H7 (cell line): Measurements from ENCODE around the gene SPINT1. TPM values are rescaled to one million over a fixed set of nuclear protein-coding genes. Genes with fewer than 3 reads are reported as not detected.

Experiments used
- DNase-seq: peaks from one replicate; pipeline ENCODE4 v3.0.0; 2012
- H3K27me3 ChIP-seq: 2 replicates; pipeline ENCODE4 v1.6.0; 2011; ENCODE audit warnings: mild to moderate bottlenecking, low read length; ENCODE audit not compliant: control insufficient read depth, insufficient read depth
- H3K36me3 ChIP-seq: replicated peaks from 2 replicates; pipeline ENCODE4 v1.5.1; 2011; ENCODE audit warnings: low read length; ENCODE audit not compliant: control insufficient read depth, insufficient read depth
- H3K4me3 ChIP-seq: 2 replicates; pipeline ENCODE4 v1.5.1; 2011; ENCODE audit warnings: low read depth, mild to moderate bottlenecking, control low read depth, low read length, moderate library complexity; ENCODE audit not compliant: insufficient read depth
- total RNA-seq: library from RNA; depleted of rRNA; stranded (reverse); fragments of >200 nt; shearing (Covaris generic); gene quantifications from 2 replicates; pipeline ENCODE4 v1.2.3, GENCODE V29; 2014

Gene SPINT1
- total RNA-seq, 1 experiment from 2014 or later, result 81.1 TPM

DNA sequence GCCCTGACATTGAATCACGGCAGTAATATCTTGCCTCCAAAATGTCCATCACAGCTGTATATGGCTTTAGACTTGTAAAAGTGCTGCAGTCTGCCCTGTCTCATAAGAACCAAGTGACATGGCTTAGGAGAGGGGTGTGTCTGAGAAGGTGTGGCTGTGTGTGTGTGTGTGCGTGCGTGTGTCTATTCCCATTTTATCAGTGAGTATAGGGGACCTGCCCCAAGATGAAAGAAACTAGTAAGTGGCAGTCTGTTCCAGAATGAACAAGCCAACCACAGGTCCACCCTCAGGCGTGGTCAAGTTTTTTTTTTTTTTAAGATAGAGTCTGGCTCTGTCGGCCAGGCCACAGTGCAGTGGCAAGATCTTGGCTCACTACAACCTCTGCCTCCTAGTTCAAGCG, 35.8 kb downstream of the SPINT1 start:
- no peaks in the 10 kb centered on the region for H3K36me3 ChIP-seq
- no peak for DNase-seq
- H3K27me3 ChIP-seq, result no peaks in the 10 kb centered on the region
- no peak overlapping the region for H3K4me3 ChIP-seq

DNA sequence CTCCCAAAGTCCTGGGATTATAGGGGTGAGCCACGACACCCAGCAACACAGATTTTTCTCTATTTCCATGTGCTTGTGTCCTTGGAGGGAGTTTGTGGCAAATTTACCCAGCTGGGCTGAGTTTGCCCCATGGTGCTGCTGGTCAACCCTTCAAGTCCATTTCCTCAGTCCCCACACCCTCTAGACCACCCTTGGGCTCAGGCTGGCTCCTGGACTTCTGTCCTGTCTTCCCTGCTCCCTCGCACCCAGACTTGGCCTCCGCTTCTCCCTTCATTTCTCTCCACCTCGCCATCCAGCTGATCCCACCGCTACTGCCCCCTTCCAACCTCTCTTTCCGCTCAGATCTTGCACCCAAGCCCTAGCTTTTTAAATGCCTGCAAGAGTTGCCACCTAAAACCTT, 37.5 kb downstream of the SPINT1 start:
- Histone ChIP-seq H3K4me3 (no peak overlapping the region), H3K27me3 (no peaks in the 10 kb centered on the region), H3K36me3 (no peaks in the 10 kb centered on the region)
- DNase-seq, result no peak

DNA sequence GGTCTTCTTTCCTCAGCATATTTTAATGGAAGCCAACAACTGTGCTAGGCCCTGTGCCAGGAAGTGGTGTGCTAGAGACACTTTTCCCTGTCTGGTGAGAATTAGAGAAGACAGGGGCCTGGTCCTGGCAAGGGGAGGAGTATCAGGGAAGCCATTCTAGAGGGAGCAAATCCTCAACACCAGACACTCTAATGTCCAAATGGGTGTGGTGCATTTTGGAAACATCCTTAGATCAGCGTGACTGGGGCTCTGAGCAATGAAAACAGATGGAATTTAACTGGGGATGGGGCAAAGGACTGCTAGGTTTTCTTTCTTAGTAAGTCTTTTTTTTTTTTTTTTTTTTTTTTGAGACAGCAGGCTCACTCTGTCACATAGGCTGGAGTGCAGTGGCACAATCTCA, 42.7 kb downstream of the SPINT1 start:
- Histone ChIP-seq H3K36me3 (no peaks in the 10 kb centered on the region), H3K4me3 (no peak overlapping the region)
- peak; percentile 11 for DNase-seq

DNA sequence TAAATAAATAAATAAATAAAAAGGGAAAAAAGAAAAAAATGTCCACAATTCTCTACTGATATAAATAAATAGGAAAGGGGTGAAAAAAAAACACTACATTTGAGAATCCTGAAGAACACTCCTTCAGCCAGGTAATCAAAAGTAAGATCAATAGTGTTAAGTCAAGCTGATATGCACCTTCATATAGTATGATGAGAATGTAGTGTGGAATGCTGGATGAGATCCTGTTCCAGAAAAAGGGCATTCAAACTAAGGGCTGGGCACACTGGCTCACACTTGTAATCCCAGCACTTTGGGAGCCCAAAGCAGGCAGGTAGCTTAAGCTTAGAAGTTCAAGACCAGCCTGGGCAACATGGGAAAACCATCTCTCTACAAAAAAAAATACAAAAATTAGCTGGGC, 45.3 kb downstream of the SPINT1 start:
- Histone ChIP-seq H3K4me3 (no peak overlapping the region), H3K36me3 (no peaks in the 10 kb centered on the region), H3K27me3 (peaks cover 4% of the 10 kb centered on the region)
- DNase-seq, result no peak

More for the DNA sequence above, 42.7 kb downstream of the SPINT1 start:
- H3K27me3 ChIP-seq, result no peaks in the 10 kb centered on the region

DNA sequence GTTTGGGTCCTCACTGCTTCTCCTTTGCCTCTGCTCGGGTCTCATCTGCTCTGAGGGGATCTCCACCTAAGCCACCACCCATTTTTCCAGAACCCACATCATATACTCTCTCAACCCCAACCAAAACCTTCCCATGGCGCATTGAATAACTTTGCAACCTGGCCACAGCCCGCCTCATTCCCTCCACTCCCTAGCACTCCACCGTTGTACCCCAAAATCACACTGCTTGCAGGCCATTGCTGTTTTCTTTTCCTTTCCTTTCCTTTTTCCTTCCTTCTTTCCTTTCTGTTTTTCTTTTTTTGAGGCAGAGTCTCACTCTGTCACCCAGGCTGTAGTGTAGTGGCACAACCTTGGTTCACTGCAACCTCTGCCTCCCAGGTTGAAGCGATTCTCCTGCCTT, 47.3 kb downstream of the SPINT1 start:
- peaks cover 4% of the 10 kb centered on the region for H3K27me3 ChIP-seq
- no peak for DNase-seq
- peaks cover 4% of the 10 kb centered on the region for H3K36me3 ChIP-seq
- H3K4me3 ChIP-seq, result no peak overlapping the region

DNA sequence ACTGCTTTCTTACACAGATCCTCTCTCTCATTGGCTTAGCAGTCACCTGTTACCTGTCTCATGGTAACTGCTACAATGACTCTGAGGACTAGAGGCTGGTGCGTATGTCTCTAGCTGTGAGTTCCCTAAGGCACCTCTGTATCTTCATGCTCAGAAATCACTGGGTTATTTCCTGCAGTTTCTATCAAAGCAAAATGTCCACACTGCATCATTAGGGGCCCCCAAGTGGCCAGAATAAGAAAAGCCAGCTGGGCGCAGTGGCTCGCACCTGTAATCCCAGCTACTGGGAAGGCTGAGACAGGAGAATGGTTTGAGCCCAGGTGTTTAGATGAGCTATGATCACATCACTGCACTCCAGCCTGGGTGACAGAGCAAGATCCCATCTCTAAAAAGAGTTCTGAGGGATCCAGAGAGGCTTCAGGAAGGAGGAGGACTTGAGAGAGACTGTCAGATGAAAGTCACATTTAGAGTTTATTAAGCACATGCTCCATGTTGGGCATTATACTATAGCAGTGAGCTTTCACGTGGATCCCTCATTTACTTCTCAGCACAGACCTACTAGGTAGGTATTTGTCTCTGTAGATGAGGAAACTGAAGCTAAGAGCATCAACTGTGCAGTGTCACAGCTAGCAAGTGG, 48.1 kb downstream of the SPINT1 start:
- Histone ChIP-seq H3K36me3 (peaks cover 6% of the 10 kb centered on the region), H3K4me3 (no peak overlapping the region), H3K27me3 (peaks cover 4% of the 10 kb centered on the region)
- peak; percentile 70 for DNase-seq

DNA sequence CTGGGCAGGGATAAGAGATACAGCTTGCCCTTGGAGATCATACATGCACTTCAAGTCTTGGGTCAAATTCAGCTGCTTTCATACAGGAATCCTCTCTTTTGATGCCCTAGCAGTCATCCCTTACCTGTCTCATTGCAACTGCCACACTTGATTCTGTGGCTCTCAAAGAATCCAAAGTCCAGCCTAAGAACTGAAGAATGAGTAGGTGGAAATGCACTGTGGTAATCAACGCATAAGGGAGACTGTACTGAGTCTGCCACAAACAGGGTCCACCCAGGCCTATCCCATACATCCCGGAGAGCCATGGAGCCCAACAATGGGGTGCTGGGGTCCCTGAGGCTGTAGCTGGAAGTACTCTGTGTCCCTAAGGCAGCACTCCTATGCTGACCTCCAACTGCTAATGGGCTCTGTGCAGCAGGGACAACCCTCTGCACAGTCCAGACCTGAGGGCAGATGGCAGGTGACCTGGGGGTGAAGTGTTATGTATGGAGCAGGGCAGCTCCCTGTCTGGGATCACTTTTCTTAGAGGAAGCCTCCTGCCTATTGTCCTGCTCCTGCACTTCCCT, 48.7 kb downstream of the SPINT1 start:
- no peak overlapping the region for H3K4me3 ChIP-seq
- DNase-seq, result peak; percentile 8
- peaks cover 4% of the 10 kb centered on the region for H3K27me3 ChIP-seq
- peaks cover 7% of the 10 kb centered on the region for H3K36me3 ChIP-seq

DNA sequence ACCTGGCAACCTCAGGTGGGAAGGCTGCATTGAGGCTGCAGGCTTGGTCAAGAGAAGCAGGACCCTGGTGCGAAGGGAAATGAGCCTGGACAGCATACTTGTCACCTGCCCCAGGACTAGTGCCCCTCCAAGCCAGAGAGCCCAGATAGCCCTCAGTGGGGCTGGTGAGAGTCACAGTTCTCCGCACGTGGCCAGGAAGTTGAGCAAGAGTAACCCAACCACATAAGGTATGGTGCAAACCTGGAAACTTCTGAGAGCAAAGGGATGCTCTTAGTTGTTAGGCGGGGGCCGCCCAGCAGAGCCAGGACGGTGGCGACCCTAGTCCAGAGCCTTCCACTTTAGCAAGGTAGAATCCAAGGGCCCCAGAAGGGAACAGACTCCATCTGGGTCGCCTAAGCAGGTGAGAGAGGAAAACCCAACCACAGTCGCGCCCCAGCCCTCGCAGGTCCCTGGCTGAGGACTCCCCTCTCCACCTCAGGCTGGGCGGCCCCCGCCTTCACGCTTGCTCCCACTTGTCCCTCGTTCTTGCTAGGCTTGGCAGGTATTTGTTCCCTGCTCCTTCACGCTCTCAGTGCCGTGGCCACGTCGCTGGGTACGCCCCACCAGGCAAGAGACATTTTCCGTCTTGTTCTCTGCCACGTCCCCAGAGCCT, 49.3 kb downstream of the SPINT1 start:
- peak; percentile 40 for DNase-seq
- Histone ChIP-seq H3K36me3 (peaks cover 8% of the 10 kb centered on the region), H3K4me3 (no peak overlapping the region), H3K27me3 (peaks cover 4% of the 10 kb centered on the region)

DNA sequence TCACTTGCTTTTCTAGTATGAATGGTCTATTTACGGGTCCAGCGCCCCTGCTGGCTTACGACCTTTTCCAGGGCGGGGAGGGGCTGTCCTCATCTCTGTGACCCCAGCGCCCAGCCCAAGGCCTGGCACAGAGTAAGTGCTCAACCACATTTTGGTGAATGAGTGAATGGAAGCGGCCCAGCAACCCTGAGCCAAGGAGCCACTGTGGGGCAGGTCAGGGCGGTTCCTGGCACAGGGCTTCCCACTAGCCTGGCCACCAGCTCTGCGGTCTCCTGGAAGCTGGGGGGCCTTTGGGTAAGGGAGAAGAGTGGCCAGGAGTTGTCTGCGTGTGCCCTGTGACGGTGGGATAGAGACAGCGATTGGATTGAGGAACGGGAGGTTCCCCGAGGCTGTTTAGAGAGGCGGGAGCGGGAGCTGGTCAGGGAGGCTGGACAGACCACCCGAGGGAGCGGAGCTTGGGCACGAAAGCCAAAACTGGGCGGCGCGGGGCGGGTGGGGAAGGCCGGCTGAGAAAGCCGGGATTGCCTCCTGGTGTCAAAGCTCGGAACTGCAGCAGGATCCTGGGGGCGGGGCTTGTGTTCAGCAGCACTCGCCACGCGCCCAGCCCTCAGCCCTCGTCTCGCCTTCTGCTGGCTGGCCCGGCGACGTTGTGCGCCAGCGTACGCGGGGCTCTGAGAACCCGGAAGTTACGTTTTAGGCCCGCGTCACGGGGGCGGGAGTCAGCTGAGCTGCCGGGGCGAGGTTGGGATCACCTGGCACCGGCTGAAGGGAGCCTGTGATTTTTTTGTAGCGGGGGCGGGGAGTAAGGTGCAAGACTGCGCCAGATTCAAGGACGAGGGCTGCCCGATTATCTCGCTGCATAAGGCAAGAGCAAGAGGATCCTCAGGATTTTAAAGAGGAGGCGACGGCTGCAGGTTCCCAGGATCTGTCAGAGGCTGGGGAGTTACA, 50.2 kb downstream of the SPINT1 start, which contains the start of gene VPS18:
Gene VPS18, plus strand, starts transcription at position 718 of the 948 bp plus-strand sequence. CDS start 319 bp downstream, outside the sequence.
- peak; percentile 97 for DNase-seq
- peak within 1 kb of the TSS; percentile 82 for H3K4me3 ChIP-seq
- peaks cover 8% of the 10 kb centered on the region for H3K36me3 ChIP-seq
- peaks cover 4% of the 10 kb centered on the region for H3K27me3 ChIP-seq

DNA sequence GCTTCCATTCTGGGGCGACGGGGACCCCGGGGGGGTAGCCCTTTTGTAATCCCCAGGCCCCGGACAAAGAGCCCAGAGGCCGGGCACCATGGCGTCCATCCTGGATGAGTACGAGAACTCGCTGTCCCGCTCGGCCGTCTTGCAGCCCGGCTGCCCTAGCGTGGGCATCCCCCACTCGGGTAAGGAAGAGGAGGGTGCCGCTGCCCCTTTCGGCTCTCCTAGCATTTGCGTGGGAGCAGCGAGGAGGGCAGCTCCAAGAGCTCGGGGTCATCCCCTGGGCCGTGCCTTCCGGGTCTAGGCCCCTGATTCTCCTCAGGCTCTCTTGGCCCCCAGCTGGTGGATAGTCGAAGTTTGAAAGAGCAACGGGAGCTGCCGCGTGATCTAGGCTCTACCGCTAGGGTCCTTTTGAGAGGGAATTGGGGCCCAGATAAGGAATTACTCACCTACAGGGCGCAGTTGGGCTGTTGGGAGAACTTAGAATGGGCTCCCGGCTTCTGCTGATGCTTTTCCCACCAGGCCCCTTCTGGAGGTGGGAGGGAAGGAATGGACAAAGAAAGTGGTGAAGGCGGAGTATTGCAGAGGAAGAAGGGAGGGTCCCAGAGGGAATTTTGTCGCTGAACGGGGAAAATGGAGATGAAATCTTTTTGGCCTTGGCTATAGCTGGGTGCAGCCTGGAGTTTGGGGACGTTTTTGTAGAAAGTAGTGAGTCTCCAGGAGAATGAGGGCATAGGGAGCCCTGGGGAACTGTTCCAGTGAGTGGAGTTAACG, 51.0 kb downstream of the SPINT1 start:
- peak overlapping the region; percentile 82 for H3K4me3 ChIP-seq
- peaks cover 14% of the 10 kb centered on the region for H3K36me3 ChIP-seq
- H3K27me3 ChIP-seq, result peaks cover 4% of the 10 kb centered on the region
- DNase-seq, result peak; percentile 90

DNA sequence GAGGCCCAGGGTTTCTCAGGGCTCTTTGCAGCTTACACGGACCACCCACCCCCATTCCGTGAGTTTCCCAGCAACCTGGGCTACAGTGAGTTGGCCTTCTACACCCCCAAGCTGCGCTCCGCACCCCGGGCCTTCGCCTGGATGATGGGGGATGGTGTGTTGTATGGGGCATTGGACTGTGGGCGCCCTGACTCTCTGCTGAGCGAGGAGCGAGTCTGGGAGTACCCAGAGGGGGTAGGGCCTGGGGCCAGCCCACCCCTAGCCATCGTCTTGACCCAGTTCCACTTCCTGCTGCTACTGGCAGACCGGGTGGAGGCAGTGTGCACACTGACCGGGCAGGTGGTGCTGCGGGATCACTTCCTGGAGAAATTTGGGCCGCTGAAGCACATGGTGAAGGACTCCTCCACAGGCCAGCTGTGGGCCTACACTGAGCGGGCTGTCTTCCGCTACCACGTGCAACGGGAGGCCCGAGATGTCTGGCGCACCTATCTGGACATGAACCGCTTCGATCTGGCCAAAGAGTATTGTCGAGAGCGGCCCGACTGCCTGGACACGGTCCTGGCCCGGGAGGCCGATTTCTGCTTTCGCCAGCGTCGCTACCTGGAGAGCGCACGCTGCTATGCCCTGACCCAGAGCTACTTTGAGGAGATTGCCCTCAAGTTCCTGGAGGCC, 55.8 kb downstream of the SPINT1 start:
- Histone ChIP-seq H3K36me3 (peaks cover 34% of the 10 kb centered on the region), H3K4me3 (no peak overlapping the region)
- peak; percentile 43 for DNase-seq

DNA sequence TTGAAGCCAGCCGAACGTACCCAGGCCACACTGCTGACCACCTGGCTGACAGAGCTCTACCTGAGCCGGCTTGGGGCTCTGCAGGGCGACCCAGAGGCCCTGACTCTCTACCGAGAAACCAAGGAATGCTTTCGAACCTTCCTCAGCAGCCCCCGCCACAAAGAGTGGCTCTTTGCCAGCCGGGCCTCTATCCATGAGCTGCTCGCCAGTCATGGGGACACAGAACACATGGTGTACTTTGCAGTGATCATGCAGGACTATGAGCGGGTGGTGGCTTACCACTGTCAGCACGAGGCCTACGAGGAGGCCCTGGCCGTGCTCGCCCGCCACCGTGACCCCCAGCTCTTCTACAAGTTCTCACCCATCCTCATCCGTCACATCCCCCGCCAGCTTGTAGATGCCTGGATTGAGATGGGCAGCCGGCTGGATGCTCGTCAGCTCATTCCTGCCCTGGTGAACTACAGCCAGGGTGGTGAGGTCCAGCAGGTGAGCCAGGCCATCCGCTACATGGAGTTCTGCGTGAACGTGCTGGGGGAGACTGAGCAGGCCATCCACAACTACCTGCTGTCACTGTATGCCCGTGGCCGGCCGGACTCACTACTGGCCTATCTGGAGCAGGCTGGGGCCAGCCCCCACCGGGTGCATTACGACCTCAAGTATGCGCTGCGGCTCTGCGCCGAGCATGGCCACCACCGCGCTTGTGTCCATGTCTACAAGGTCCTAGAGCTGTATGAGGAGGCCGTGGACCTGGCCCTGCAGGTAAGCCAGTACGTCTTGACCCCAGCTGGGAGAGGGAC, 56.6 kb downstream of the SPINT1 start:
- no peaks in the 10 kb centered on the region for H3K27me3 ChIP-seq
- H3K4me3 ChIP-seq, result no peak overlapping the region
- peaks cover 36% of the 10 kb centered on the region for H3K36me3 ChIP-seq
- DNase-seq, result peak; percentile 39

More for the DNA sequence above, 55.8 kb downstream of the SPINT1 start:
- no peaks in the 10 kb centered on the region for H3K27me3 ChIP-seq

DNA sequence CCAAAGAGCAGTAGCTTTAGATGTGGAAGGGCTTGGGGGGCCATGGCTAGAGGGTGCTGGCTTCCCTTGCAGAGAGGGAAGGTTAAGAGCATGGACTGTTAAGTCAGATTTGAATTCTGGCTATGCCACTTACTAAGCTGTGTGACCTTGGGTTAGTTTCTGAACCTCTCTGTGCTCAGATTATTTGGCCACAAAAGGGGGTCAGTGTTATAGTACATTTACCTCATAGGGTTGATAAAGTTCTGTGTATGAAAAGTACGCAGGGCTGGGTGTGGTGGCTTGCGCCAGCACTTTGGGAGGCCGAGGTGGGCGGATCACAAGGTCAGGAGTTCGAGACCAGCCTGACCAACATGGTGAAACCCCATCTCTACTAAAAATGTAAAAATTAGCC, 57.2 kb downstream of the SPINT1 start:
- Histone ChIP-seq H3K27me3 (no peaks in the 10 kb centered on the region), H3K4me3 (no peak overlapping the region), H3K36me3 (peaks cover 32% of the 10 kb centered on the region)
- DNase-seq, result no peak
